Amniotic stem cell (primary cell): Measurements from ENCODE around the gene NPPB.
A peak's percentile ranks its signal among the peaks of the same experiment; 100 is the strongest.

ENCODE experiments used
- DNase-seq: peaks from one replicate; lab custom pipeline; 2025; lab: John Stamatoyannopoulos, UW

Gene NPPB

GRCh38 chr1:11857164-11857851, 1.4 kb downstream of the NPPB start:
- no peak for DNase-seq

GRCh38 chr1:11856698-11857097, 2.0 kb downstream of the NPPB start:
- no peak for DNase-seq

- DNase-seq, result no peak
Measured at GRCh38 chr1:11855430-11855829, 3.3 kb downstream of the NPPB start.

GRCh38 chr1:11854519-11854918, 4.2 kb downstream of the NPPB start:
- no peak for DNase-seq

- no peak for DNase-seq
Measured at GRCh38 chr1:11851180-11851579, 7.6 kb downstream of the NPPB start.

GRCh38 chr1:11850156-11850555, 8.6 kb downstream of the NPPB start:
- DNase-seq, result no peak

- DNase-seq, result no peak
Measured at GRCh38 chr1:11848373-11848700, 10.4 kb downstream of the NPPB start.

GRCh38 chr1:11847667-11848372, 10.9 kb downstream of the NPPB start, which contains the start of gene NPPA:
Gene NPPA, minus strand, starts transcription at chr1:11847783. Its CDS starts 99 bp downstream, at chr1:11847684.
- no peak for DNase-seq

- no peak for DNase-seq
Measured at GRCh38 chr1:11845641-11846335, 13.0 kb downstream of the NPPB start.

- DNase-seq, result no peak
Measured at GRCh38 chr1:11842154-11843041, 16.3 kb downstream of the NPPB start.

GRCh38 chr1:11841245-11842153, 17.2 kb downstream of the NPPB start:
- DNase-seq, result no peak

- DNase-seq, result no peak
Measured at GRCh38 chr1:11839727-11840705, 18.7 kb downstream of the NPPB start.

GRCh38 chr1:11838349-11839272, 20.1 kb downstream of the NPPB start:
- peak; percentile 6 for DNase-seq

GRCh38 chr1:11837767-11838348, 20.9 kb downstream of the NPPB start:
- DNase-seq, result no peak

- DNase-seq, result no peak
Measured at GRCh38 chr1:11836955-11837766, 21.6 kb downstream of the NPPB start.

- DNase-seq, result no peak
Measured at GRCh38 chr1:11835441-11836225, 23.1 kb downstream of the NPPB start.

GRCh38 chr1:11833900-11834299, 24.8 kb downstream of the NPPB start:
- no peak for DNase-seq
